Common myeloid progenitor, CD34-positive (primary cell): ENCODE measurements around the gene DHX35.
"Not testable (repeated sequence)": the region's sequence is repeated elsewhere in the genome, so short reads cannot be mapped to it uniquely, and the experiment has no call there.

ENCODE experiments used
- CTCF ChIA-PET: fragments of 350-600 bp; sonication (Branson Sonifier 250); formaldehyde crosslinking; loops from one replicate; lab custom pipeline; 2021; ENCODE audit warnings: antibody characterized with exemption; lab: Charles Lee
- POLR2A ChIA-PET: fragments of 350-600 bp; sonication (Branson Sonifier 250); formaldehyde crosslinking; loops from one replicate; lab custom pipeline; 2021; ENCODE audit warnings: antibody characterized with exemption; lab: Charles Lee
- DNase-seq, 3 donors: peaks; one replicate each; pipeline versions ENCODE4 v3.0.0 to v3.0.0-alpha.2; 2013
- H3K27ac ChIP-seq, 2 experiments: 1 replicate in 1 of 2; 2 replicates in 1 of 2; pipeline ENCODE4 v1.7.0; 2013; ENCODE audit warnings: inconsistent platforms in 2 of 2, low read length in 2 of 2, mild to moderate bottlenecking in 2 of 2, low read depth in 1 of 2, moderate library complexity in 1 of 2; ENCODE audit not compliant: severe bottlenecking in 2 of 2, insufficient read depth in 1 of 2, poor library complexity in 1 of 2
- H3K27me3 ChIP-seq, 5 experiments: replicated peaks in 2 of 5; 1 replicate in 3 of 5; 2 replicates in 2 of 5; pipeline versions ENCODE4 v1.6.1 to v1.7.0; 2013; ENCODE audit warnings: low read length in 4 of 5, mild to moderate bottlenecking in 2 of 5, moderate library complexity in 2 of 5, inconsistent platforms in 1 of 5; ENCODE audit not compliant: insufficient read depth in 5 of 5, control insufficient read depth in 4 of 5
- H3K36me3 ChIP-seq, 4 experiments: 1 replicate in 2 of 4; 2 replicates in 2 of 4; pipeline versions ENCODE4 v1.6.1 to v1.7.0; 2013; ENCODE audit warnings: low read length in 3 of 4, control low read depth in 1 of 4, mild to moderate bottlenecking in 1 of 4; ENCODE audit not compliant: control insufficient read depth in 4 of 4, insufficient read depth in 4 of 4
- H3K4me1 ChIP-seq, 4 experiments: 1 replicate in 3 of 4; 2 replicates in 1 of 4; pipeline versions ENCODE4 v1.6.1 to v1.7.1; 2013; ENCODE audit warnings: low read length in 3 of 4, mild to moderate bottlenecking in 3 of 4, control low read depth in 1 of 4, inconsistent platforms in 1 of 4, moderate library complexity in 1 of 4; ENCODE audit not compliant: control insufficient read depth in 4 of 4, insufficient read depth in 4 of 4; ENCODE audit errors: control extremely low read depth in 1 of 4
- H3K4me3 ChIP-seq, 7 experiments: 1 replicate in 4 of 7; 2 replicates in 3 of 7; pipeline versions ENCODE4 v1.5.1 to v1.7.0; 2013; ENCODE audit warnings: mild to moderate bottlenecking in 7 of 7, low read length in 6 of 7, moderate library complexity in 6 of 7, inconsistent platforms in 2 of 7, low read depth in 2 of 7, control low read depth in 1 of 7; ENCODE audit not compliant: insufficient read depth in 4 of 7, control insufficient read depth in 1 of 7; ENCODE audit errors: extremely low read depth in 1 of 7
- H3K9me3 ChIP-seq, 5 experiments: 1 replicate in 4 of 5; 2 replicates in 1 of 5; pipeline versions ENCODE4 v1.6.1 to v1.7.1; 2013; ENCODE audit warnings: low read length in 4 of 5, mild to moderate bottlenecking in 2 of 5, inconsistent platforms in 1 of 5, low read depth in 1 of 5, moderate library complexity in 1 of 5; ENCODE audit not compliant: control insufficient read depth in 4 of 5, insufficient read depth in 2 of 5; ENCODE audit errors: control extremely low read depth in 1 of 5
- WGBS: methylation state at CpG from one replicate; pipeline ENCODE4 v1.1.5; 2013; ENCODE audit not compliant: insufficient coverage; 5-methylcytosine and 5-hydroxymethylcytosine counted together

The DHX35 gene

DNA sequence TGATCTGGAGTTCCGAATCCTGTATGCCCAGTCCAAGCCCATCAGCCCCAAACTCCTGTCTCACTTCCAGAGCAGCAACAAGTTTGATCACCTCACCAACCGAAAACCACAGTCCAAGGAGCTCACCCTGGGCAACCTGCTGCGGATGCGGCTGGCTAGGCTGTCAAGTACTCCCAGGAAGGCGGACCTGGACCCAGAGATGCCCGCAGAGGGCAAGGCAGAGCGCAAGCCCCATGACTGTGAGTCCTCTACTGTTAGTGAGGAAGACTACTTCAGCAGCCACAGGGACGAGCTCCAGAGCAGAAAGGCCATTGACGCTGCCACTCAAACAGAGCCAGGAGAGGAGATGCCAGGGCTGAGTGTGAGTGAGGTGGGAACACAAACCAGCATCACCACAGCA, 10.5 kb upstream of the DHX35 start:
- ChIA-PET CTCF (no interaction called here), POLR2A (no interaction called here)
- Histone ChIP-seq H3K9me3 (no peaks in the 10 kb centered on the region), H3K27ac (no peak overlapping the region), H3K27me3 (no peaks in the 10 kb centered on the region), H3K4me3 (no peak overlapping the region), H3K4me1 (peaks cover 0 to 9% (median 3%) of the 10 kb centered on the region in 4 experiments), H3K36me3 (peaks cover 0 to 58% (median 31%) of the 10 kb centered on the region in 4 experiments)
- DNase-seq, result no peak
- WGBS, result 100% methylated on average over 8 of the region's 9 CpGs

DNA sequence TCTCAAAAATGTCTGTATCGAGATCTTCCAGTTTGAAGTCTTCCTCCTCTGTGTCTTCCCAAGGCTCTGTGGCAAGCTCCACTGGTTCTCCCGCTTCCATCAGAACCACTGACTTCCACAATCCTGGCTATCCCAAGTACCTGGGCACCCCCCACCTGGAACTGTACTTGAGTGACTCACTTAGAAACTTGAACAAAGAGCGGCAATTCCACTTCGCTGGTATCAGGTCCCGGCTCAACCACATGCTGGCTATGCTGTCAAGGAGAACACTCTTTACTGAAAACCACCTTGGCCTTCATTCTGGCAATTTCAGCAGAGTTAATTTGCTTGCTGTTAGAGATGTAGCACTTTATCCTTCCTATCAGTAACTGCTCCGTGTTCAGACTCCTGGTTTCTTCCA, 10.0 kb upstream of the DHX35 start:
- peaks cover 0 to 53% (median 31%) of the 10 kb centered on the region in 4 experiments for H3K36me3 ChIP-seq
- H3K9me3 ChIP-seq, result no peaks in the 10 kb centered on the region
- CTCF ChIA-PET, result no interaction called here
- H3K27me3 ChIP-seq, result no peaks in the 10 kb centered on the region
- no peak overlapping the region for H3K27ac ChIP-seq
- POLR2A ChIA-PET, result no interaction called here
- no peak for DNase-seq
- H3K4me3 ChIP-seq, result no peak overlapping the region
- H3K4me1 ChIP-seq, result peaks cover 0 to 7% (median 3%) of the 10 kb centered on the region in 4 experiments
- WGBS, result 100% methylated on average over 6 of the region's 6 CpGs

DNA sequence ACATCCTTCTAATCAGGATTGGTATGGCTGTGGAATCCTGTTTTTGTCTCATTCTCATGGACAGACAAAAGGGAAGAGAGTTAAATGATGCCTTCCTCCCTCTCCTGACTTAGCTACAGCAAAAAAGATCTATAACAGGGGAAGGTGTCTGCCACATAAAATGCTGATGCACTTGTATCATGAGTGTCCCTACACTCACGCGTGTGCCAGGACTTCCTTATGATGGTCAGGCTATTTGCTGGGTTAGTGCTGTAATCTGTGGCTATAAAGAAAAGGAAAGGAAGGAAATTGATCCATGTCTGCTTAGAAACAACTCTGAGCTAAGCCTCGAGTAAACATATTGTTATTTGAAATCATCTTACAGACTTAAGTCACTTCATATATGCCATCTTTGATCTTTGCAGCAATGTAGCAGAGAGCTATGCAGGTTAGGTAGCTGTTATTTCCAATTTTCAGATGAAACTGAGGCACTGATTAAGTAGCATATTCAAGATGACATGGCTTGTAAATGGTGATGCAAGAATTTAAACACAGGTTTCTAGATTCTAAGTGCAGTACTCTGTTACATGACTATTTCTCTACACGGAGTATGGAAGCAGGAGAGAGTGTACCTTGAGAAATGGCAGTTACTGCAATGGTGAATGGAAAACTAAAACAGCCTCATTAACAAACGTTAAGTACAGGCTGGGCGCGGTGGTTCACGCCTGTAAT, 8.4 kb upstream of the DHX35 start:
- no peaks in the 10 kb centered on the region for H3K27me3 ChIP-seq
- peaks cover 0 to 40% (median 26%) of the 10 kb centered on the region in 4 experiments for H3K36me3 ChIP-seq
- no peaks in the 10 kb centered on the region for H3K4me1 ChIP-seq
- H3K4me3 ChIP-seq, result no peak overlapping the region
- no peaks in the 10 kb centered on the region for H3K9me3 ChIP-seq
- DNase-seq, result no peak
- no peak overlapping the region for H3K27ac ChIP-seq
- POLR2A ChIA-PET, result interaction anchor here (1.0 kb wide), 1 partner anchor 46 kb away, joined by 3 read pairs; no protein-coding TSS in a partner anchor
- CTCF ChIA-PET, result no interaction called here
- 100% methylated on average over 1 of the region's 8 CpGs for WGBS

DNA sequence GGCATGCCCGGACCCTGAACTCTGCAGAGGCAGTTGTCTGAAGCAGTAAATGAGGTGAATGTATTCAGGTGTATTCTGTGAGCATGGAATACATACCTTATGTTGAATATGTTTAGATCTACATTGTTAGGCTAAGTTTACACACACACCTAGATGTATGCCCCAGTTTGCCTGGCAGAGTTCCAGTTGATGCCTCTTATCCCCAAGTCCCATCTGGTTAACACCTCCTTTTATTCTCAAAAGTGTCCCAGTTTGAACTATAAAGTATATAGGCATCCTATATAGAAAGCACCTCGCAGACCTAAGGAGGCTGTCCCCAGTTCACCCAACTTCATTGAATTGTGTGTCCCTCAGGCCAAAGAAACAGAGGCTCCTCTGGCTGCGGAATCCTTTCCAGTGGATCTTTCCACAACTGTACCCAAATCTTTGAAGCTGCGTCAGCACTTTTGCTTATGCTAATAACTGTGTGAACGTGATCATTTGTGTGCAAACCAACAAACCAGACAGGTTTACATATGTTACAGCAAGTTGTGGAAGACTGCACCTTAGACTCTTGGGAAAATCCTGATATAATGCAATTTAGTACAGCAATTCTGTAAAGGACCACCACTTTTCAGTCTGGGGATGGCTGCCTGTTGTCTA, 4.8 kb upstream of the DHX35 start:
- CTCF ChIA-PET, result interaction anchor here (0.8 kb wide), 1 partner anchor 10 kb away, joined by 3 read pairs; no protein-coding TSS in a partner anchor
- Histone ChIP-seq H3K36me3 (peaks cover 0 to 13% (median 6%) of the 10 kb centered on the region in 4 experiments), H3K9me3 (no peaks in the 10 kb centered on the region), H3K4me3 (no peak overlapping the region), H3K27ac (no peak overlapping the region), H3K4me1 (peaks cover 5 to 10% (median 7%) of the 10 kb centered on the region in 4 experiments), H3K27me3 (no peaks in the 10 kb centered on the region)
- DNase-seq, result no peak
- WGBS, result 100% methylated on average over 5 of the region's 5 CpGs
- POLR2A ChIA-PET, result no interaction called here

DNA sequence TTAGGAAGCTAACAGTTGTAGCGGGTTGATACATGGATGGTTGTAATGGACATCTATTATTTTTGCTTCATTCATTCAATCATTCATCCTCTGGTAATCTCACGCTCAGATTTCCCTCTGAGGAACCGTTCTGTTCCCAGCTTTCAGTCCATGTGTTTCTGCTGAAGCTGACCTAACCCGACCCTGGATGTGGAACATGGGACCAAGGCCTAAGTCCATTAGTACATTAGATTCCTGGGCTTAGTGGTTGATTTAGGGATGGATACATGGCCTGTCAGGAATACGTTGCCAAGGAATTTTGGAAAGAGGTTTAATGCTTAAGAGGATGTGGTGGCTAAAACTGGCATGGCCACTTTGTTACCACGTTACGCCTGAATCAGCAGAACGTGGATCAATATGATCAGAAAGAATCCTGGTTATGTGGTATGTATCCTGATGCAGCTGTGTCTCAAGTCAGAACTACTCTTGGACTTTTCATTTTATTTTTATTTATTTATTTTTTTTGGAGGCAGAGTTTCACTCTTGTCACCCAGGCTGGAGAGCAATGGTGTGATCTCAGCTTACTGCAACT, 4.1 kb upstream of the DHX35 start:
- Histone ChIP-seq H3K4me1 (peaks cover 10 to 17% (median 13%) of the 10 kb centered on the region in 4 experiments), H3K36me3 (peaks cover 0 to 9% (median 4%) of the 10 kb centered on the region in 4 experiments), H3K4me3 (no peak overlapping the region), H3K27ac (no peak overlapping the region), H3K27me3 (no peaks in the 10 kb centered on the region), H3K9me3 (no peaks in the 10 kb centered on the region)
- DNase-seq, result no peak
- ChIA-PET POLR2A (no interaction called here), CTCF (interaction anchor here (0.8 kb wide), 1 partner anchor 9 kb away, joined by 3 read pairs; no protein-coding TSS in a partner anchor)
- 89% methylated on average over 4 of the region's 8 CpGs for WGBS

DNA sequence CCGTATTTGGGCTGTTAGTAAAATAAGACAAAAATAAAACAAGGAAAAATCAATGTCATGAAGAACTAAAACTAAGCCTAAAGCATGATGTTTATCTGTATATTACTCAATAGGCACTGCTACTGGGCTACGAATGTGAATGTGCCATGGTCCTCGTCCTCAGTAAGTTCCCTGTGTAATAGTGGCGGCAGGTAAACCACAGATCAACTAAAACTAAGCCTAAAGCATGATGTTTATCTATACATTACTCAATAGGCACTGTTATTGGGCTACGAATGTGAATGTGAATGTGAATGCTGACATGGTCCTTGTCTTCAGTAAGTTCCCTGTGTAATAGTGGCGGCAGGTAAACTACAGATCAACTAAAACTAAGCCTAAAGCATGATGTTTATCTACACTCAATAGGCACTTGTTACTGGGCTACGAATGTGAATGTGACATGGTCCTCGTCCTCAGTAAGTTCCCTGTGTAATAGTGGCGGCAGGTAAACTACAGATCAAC, 1.9 kb upstream of the DHX35 start:
- H3K4me3 ChIP-seq, POLR2A ChIA-PET, DNase-seq, H3K9me3 ChIP-seq, H3K36me3 ChIP-seq, H3K27ac ChIP-seq, H3K27me3 ChIP-seq: not testable (repeated sequence)
- WGBS, result 100% methylated on average over 1 of the region's 9 CpGs
- CTCF ChIA-PET, result interaction anchor here (1.6 kb wide), 1 partner anchor 11 kb away, joined by 7 read pairs; no protein-coding TSS in a partner anchor
- H3K4me1 ChIP-seq, result peaks cover 11 to 24% (median 18%) of the 10 kb centered on the region in 4 experiments
